ENCODE data around the gene NT5E. TPM values are rescaled to one million over a fixed set of nuclear protein-coding genes. Genes with fewer than 3 reads are reported as not detected.

Gene NT5E
- total and polyA plus RNA-seq, 2 donors (not counting 3 experiments of a cell fraction or from before 2014, with no cell fraction given): 59.3 to 115 TPM

- no TSS peak for BruUV-seq (replicated peaks)
- POLR2A ChIA-PET: no interaction called here
- peaks cover 11% of the 10 kb centered on the region for H3K4me1 ChIP-seq (ENCODE audit: control insufficient read depth, extremely low read depth, insufficient read depth, low read length)
- no peak overlapping the region for H2AFZ ChIP-seq (ENCODE audit: low read depth, low read length)
- no peak overlapping the region for H3K4me2 ChIP-seq (ENCODE audit: insufficient read depth, low read length)
- no peaks in the 10 kb centered on the region for H3K79me2 ChIP-seq (ENCODE audit: control insufficient read depth, insufficient read depth, low read length)
- CTCF ChIA-PET: interaction anchor here (1.0 to 3.3 kb wide), 7 partner anchors 15 to 67 kb away, joined by 3 to 17 read pairs (median 4); partner anchors contain the start of gene NT5E
- H3K27me3 ChIP-seq (ENCODE audit: control insufficient read depth in 2 of 2, insufficient read depth in 2 of 2, low read length in 2 of 2): no peaks in the 10 kb centered on the region
- no peaks in the 10 kb centered on the region for H3K9me3 ChIP-seq (replicated peaks; ENCODE audit: control insufficient read depth, insufficient read depth, low read length)
- no peak overlapping the region for H3K4me3 ChIP-seq (replicated peaks in 1 of 3; ENCODE audit: insufficient read depth in 1 of 3, low read depth in 1 of 3, low read length in 3 of 3)
- no peaks in the 10 kb centered on the region for H3K36me3 ChIP-seq (ENCODE audit: control insufficient read depth in 2 of 2, extremely low read depth in 1 of 2, insufficient read depth in 2 of 2, low read length in 2 of 2)
- no peaks in the 10 kb centered on the region for H4K20me1 ChIP-seq (replicated peaks; ENCODE audit: control insufficient read depth, extremely low read depth, insufficient read depth, low read length)
- no peak overlapping the region for H3K27ac ChIP-seq (ENCODE audit: insufficient read depth, low read depth, low read length)
- intact Hi-C loops (cut with micrococcal nuclease): no loop called here
- dilution Hi-C loops (cut with MboI; ENCODE audit: extremely low pct_ligation_motif_present, low sequenced_read_pairs): no loop called here
- FAIRE-seq (no peak), DNase-seq (ENCODE audit: low read depth, low spot score) (no peak)
- no peaks in the 10 kb centered on the region for H3K9me1 ChIP-seq (replicated peaks; ENCODE audit: control insufficient read depth, extremely low read depth, insufficient read depth, low read length)
- no peak overlapping the region for H3K9ac ChIP-seq (replicated peaks; ENCODE audit: extremely low read depth, insufficient read depth, low read length)
- TF ChIP-seq MYC (IDR thresholded peaks at IDR 0.05; ENCODE audit: low read depth, low read length): no peak
- no peak for TF ChIP-seq EZH2 (IDR thresholded peaks at IDR 0.05; ENCODE audit: borderline replicate concordance, low read depth, low read length, severe bottlenecking)
- no peak for TF ChIP-seq GATA2 (IDR thresholded peaks at IDR 0.05; ENCODE audit: insufficient read depth, insufficient read length, low read depth, low read length)
- TF ChIP-seq POLR2A (IDR thresholded peaks at IDR 0.05; ENCODE audit: low read depth, low read length): no peak
- no peak for TF ChIP-seq CTCF (IDR thresholded peaks at IDR 0.05; ENCODE audit: extremely low read depth in 1 of 2, insufficient read depth in 1 of 2, low read depth in 1 of 2, low read length in 2 of 2)
- TF ChIP-seq MAX (IDR thresholded peaks at IDR 0.05; ENCODE audit: insufficient read depth, insufficient read length): no peak
- no peak for TF ChIP-seq JUN (IDR thresholded peaks at IDR 0.05; ENCODE audit: borderline replicate concordance, insufficient read depth, insufficient read length, low read depth)
- TF ChIP-seq FOS (IDR thresholded peaks at IDR 0.05; ENCODE audit: borderline replicate concordance, insufficient read depth, low read length): no peak
- TF ChIP-seq POLR2AphosphoS5 (IDR thresholded peaks at IDR 0.05; ENCODE audit: insufficient read depth, low read depth, low read length): no peak
Observed at GRCh38 chr6:85421181-85421580, 28.7 kb upstream of the NT5E start.
